HCEC 1CT (cell line): ENCODE results near the gene C1orf210.

Experiments
- DNase-seq: peaks from one replicate; pipeline ENCODE4 v3.0.0-alpha.2; 2017

The C1orf210 gene

GRCh38 chr1:43246466-43247213 lies 38.7 kb downstream of the C1orf210 start:
- DNase-seq = no peak

GRCh38 chr1:43243299-43243698 lies 42.1 kb downstream of the C1orf210 start:
- DNase-seq = no peak

- DNase-seq = peak; percentile 24
These were observed 44.0 kb downstream of the C1orf210 start for GRCh38 chr1:43241413-43241836.

- DNase-seq = no peak
These were observed 45.9 kb downstream of the C1orf210 start for GRCh38 chr1:43239484-43239883.

- no peak for DNase-seq
These were observed 46.4 kb downstream of the C1orf210 start for GRCh38 chr1:43238991-43239469.

- DNase-seq = peak; percentile 65
These were observed 47.3 kb downstream of the C1orf210 start for GRCh38 chr1:43238085-43238484.

GRCh38 chr1:43237121-43237520 lies 48.3 kb downstream of the C1orf210 start:
- no peak for DNase-seq

- no peak for DNase-seq
These were observed 49.8 kb downstream of the C1orf210 start for GRCh38 chr1:43235451-43236121.

- DNase-seq = no peak
These were observed 50.3 kb downstream of the C1orf210 start for GRCh38 chr1:43235040-43235439.

GRCh38 chr1:43234267-43234666 lies 51.1 kb downstream of the C1orf210 start:
- DNase-seq = no peak

- DNase-seq = no peak
These were observed 51.8 kb downstream of the C1orf210 start for GRCh38 chr1:43233631-43234030.

- no peak for DNase-seq
These were observed 52.9 kb downstream of the C1orf210 start for GRCh38 chr1:43232482-43232881.

GRCh38 chr1:43232074-43232473 lies 53.3 kb downstream of the C1orf210 start:
- peak; percentile 50 for DNase-seq
